SK-N-DZ (cell line): ENCODE data around the gene RIC3.

Source experiments
- DNase-seq: peaks from one replicate; pipeline ENCODE4 v3.0.0-alpha.2; 2015; ENCODE audit warnings: low spot score

The RIC3 gene

GRCh38 chr11:8105666-8106065, 63.2 kb downstream of the RIC3 start:
- no peak for DNase-seq

GRCh38 chr11:8105133-8105532, 63.7 kb downstream of the RIC3 start:
- no peak for DNase-seq

GRCh38 chr11:8103909-8104308, 64.9 kb downstream of the RIC3 start:
- DNase-seq: no peak

DNA sequence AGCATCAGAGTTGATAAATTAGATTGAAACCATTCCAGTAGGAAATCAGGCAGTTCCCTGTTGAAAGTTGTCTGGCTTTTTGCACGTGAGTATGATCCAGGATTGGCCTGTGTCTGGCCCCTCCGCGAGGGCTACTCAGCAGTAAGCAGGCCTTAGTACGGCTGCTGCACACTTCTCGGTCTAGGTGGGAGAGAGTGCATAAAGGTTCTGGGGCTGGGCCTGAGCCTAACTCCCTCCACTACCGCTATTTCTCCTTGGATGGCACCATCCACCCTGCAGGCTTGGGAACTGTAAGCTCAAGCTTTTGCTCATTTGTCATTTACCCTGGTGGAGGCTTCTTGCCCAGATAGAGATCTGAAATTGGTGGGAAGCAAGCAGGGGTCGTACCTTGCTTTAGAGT, 65.9 kb downstream of the RIC3 start:
- no peak for DNase-seq

DNA sequence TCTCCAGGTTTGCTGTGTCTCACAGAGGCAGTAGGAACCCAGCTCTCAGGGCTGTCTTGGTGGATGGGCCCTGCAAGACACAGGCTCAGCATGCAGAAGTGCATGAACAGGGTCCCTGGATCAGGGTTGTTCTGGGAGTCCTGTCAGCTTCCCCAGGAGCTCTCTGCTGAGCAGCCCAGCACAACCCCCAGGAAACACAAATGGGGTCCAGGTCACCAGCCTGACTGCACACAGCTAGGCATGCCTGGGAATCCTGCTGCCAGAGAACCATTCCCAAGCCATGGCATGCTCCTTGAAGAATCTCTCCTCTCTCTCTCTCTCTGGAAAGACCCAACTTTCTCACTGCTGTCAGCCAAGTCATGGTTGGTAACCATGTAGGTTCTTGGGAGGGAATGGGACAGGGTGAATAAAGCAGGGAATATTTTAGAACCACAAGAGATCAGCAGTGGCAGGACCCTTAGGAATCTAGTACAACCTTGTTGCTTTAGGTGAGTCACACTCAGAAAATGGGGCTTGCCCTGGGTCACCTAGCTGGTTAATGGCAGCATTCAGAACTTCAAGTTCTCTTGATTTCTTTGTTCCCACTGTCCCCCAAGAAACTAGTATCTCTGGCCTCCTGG, 66.4 kb downstream of the RIC3 start:
- no peak for DNase-seq

DNA sequence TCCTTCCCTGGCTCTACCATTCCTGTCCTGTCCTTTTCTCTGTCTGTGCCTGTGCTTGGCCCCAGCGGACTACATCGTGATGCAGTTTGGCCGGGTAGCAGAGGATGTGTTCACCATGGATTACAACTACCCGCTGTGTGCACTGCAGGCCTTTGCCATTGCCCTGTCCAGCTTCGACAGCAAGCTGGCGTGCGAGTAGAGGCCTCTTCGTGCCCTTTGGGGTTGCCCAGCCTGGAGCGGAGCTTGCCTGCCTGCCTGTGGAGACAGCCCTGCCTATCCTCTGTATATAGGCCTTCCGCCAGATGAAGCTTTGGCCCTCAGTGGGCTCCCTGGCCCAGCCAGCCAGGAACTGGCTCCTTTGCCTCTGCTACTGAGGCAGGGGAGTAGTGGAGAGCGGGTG, 67.4 kb downstream of the RIC3 start:
- DNase-seq: no peak

DNA sequence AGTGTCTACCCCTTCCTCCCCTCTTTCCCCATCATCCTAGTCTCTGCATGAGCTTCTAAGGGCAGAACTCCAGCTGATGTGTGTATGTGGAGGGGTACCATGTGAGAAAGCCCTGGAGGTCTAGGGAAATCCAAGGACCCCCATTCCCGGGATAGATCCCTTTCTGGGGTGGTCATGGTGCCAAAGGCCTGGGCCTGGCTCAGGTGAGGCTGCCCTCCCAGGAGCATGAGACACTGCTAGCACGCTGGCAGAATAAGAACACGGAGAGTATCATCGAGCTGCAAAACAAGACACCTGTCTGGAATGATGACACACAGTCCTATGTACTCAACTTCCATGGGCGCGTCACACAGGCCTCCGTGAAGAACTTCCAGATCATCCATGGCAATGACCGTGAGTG, 68.2 kb downstream of the RIC3 start:
- no peak for DNase-seq

DNA sequence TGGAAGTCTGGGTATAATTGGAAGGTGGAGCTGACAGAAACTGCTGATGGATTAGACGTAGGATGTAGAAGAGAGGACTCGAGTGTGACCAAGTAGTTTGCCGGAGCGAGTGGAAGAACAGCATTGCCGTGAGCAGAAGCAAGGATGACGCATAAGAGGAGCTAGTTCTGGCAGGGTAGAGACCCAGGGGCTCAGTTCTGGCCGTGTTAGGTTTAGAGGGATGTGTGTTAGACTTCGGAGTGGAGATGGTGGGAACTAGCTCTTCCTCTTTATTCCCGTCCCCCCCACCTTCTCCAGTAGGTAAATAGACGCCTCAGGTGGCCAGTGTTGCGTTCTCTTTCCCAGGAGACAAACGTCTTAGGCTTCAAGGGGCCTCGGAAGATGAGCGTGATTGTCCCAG, 68.7 kb downstream of the RIC3 start:
- DNase-seq: no peak

- peak; percentile 66 for DNase-seq
Observed at GRCh38 chr11:8099291-8099899, 69.4 kb downstream of the RIC3 start.

GRCh38 chr11:8098879-8099278, 69.9 kb downstream of the RIC3 start:
- no peak for DNase-seq

- DNase-seq: no peak
Observed at GRCh38 chr11:8098361-8098760, 70.5 kb downstream of the RIC3 start.

- DNase-seq: no peak
Observed at GRCh38 chr11:8097926-8098325, 70.9 kb downstream of the RIC3 start.

GRCh38 chr11:8097468-8097867, 71.4 kb downstream of the RIC3 start:
- no peak for DNase-seq

GRCh38 chr11:8097062-8097461, 71.8 kb downstream of the RIC3 start:
- DNase-seq: no peak

- DNase-seq: no peak
Observed at GRCh38 chr11:8096575-8096974, 72.2 kb downstream of the RIC3 start.

DNA sequence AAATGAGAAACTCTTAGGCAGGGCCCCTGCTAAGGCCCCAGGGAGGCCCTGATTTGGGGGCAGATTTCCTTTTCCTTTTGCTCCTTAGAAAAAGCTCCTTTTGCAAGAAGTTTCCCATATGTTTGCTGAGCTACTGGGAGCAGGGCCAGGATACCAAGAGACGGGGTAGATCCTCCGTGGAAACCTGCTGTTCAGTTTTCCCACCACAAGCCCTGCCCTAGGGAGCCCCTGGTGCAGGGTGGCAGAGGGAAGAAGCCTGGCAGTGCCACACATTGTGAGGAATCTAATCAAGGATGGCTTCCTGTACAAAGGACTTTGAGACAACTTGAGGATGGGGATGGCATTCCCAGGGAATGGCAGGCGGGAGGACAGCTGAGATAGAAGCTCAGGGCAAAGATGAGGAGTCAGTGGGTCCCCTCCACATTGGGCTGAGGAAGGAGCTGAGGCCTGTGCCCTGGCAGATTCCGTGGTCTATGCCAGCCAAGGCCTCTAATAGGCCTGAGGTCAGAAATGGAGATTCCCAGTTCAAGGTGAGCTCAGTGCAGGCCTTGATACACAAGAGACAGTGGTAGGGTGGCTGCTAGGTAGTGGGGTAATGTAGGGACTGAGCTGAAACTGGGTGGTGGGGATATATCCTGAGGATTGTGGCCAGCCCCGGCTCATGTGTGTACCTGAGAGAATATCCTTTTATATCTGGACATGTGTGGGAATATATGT, 72.9 kb downstream of the RIC3 start:
- no peak for DNase-seq

DNA sequence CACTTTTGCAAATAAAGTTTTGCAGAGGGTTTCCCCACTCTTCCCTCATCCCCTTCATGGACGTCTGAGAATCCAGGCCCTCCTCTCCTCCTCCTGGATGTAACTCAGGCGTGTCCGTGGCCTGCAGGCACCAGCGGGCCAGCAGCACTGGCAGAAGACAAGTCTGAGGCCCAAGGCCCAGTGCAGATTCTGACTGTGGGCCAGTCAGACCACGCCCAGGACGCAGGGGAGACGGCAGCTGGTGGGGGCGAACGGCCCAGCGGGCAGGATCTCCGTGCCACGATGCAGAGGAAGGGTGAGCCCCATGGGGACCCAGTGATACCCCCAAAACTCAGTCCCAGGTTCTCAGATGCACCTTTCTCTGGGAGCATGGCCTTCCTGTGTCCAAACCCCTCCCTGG, 73.5 kb downstream of the RIC3 start:
- DNase-seq: no peak

- DNase-seq: no peak
Observed at GRCh38 chr11:8094656-8095055, 74.2 kb downstream of the RIC3 start.

- DNase-seq: no peak
Observed at GRCh38 chr11:8093931-8094575, 74.8 kb downstream of the RIC3 start.

GRCh38 chr11:8092587-8093424, 76.0 kb downstream of the RIC3 start:
- DNase-seq: peak; percentile 67

DNA sequence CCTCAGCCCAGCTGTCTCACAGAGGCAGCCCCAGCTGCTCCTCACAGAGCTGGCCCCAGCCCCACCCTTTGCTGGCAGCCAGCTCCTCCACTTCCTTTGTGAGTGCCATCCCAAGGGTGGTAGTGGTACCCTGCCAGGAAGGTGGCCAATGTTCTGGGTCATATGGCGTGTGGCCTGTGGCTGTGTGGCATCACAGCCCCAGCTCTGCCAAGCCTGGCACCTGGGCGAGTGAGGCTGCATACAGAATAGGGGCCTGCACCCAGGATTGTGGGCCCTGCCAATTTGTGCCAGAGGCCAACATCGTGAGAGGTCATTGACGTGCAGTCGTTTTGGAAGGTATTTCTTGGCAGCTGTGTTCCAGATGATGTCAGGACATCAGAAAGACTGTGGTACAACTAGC, 77.1 kb downstream of the RIC3 start:
- DNase-seq: no peak

GRCh38 chr11:8090756-8091155, 78.1 kb downstream of the RIC3 start:
- peak; percentile 62 for DNase-seq
